GM18867 (cell line): ENCODE data around the gene FAM120B.
"Not testable (repeated sequence)": the region's sequence is repeated elsewhere in the genome, so short reads cannot be mapped to it uniquely, and the experiment has no call there.

ENCODE experiments used
- ATAC-seq: cut with Tn5 transposase; IDR thresholded peaks from one replicate; pipeline ENCODE4 v1.9.1; 2021; ENCODE audit warnings: mild to moderate bottlenecking, moderate library complexity; ENCODE audit not compliant: unreplicated experiment

Gene FAM120B, protein sequence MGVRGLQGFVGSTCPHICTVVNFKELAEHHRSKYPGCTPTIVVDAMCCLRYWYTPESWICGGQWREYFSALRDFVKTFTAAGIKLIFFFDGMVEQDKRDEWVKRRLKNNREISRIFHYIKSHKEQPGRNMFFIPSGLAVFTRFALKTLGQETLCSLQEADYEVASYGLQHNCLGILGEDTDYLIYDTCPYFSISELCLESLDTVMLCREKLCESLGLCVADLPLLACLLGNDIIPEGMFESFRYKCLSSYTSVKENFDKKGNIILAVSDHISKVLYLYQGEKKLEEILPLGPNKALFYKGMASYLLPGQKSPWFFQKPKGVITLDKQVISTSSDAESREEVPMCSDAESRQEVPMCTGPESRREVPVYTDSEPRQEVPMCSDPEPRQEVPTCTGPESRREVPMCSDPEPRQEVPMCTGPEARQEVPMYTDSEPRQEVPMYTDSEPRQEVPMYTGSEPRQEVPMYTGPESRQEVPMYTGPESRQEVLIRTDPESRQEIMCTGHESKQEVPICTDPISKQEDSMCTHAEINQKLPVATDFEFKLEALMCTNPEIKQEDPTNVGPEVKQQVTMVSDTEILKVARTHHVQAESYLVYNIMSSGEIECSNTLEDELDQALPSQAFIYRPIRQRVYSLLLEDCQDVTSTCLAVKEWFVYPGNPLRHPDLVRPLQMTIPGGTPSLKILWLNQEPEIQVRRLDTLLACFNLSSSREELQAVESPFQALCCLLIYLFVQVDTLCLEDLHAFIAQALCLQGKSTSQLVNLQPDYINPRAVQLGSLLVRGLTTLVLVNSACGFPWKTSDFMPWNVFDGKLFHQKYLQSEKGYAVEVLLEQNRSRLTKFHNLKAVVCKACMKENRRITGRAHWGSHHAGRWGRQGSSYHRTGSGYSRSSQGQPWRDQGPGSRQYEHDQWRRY

DNA sequence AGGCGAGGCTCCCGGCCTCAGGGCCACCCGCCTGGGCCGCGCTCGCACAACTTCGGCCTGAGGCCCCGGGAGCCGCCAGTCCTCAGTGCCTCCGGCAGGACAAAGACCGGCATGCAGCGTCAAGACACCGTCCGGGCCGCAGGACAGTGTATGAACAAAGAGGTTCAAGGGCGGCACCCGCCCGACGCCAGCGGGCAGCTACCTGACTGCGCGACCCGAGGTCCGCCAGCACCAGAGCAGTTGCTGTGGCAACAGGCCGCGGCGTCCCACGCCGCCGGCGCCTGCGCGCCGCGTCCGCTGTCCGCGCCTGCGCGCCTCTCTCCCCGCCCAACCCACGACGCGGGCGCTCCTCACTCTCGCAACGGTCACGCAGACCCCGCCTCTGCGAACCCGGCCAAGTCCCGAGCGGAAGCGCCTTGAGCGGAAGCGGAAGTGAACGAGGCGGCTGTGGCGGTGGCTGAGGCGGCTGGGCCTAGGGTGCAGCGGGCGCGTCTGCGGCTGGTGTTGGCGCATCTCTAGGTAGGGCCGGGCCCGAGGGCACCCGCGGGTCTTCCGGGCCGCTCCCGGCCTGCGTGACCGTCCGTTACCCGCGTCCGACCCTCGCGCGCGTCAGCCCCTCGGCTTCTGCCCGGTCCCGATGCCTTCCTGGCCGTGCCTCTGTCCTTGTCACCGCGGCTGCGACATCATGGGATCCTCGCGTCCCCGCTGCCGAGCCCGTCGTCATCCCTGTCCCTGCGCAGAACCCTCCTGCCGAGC, at the start of gene FAM120B:
Gene FAM120B (plus strand): TSS at position 435 of the 756 bp plus-strand sequence. CDS start 10,633 bp downstream, outside the sequence.
- peak; percentile 97 for ATAC-seq

DNA sequence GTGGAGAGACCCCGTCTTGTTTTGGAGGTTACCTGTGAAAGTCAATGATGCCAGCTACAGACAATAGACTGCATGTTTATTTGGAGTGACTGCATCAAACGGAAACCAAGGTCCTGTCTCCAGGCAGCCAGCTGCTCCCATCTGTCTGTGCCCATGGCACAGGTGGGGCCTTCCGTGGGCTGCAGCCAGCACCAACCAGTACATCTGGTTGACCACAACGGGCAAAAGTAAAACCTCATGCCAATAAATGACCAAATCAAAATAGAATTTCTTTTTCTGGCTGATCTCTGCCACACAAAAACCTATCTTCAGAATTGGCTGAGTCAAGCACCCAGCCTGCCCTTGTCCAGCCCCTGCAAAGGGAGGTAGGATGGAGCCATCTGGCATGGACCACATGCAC, 49.2 kb upstream of the FAM120B start:
- ATAC-seq: no peak

DNA sequence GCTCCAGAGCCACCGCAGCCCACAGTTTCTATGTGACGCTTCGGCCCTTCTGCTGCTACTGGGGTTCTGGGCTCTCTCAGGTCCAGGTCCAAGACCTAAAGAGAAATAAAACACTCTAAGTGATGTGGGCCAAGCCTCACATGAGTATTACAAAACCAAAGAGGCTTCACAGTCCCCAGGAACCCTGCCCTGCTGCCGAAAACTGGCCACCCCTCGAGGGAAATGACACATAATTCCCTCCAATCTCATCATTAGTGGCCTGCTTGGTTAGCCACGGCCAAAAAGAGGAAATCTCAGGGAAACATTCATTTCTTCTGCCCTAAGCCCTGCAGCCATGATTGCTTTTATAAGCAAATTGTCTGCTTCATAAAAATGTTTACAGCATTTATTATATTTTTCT, 48.2 kb upstream of the FAM120B start:
- no peak for ATAC-seq

DNA sequence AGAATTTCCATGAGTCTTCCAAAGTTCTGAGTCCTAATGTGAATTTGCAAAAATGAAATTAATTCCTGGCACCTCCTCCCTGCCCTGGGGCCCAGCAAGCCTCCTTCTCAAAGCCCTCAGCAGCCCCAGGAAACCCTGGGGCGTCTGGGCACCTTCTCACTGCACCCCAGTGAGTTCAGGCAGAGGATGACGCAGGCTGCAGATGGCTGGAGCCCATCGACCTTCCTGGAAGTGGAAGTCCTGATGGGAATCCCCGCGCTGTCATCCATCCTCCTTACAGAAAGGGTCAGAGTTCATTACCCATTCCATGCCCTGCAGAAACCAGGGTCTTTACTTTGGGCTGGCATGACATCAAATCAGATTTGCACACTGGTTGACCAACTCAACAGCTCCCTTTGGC, 47.3 kb upstream of the FAM120B start:
- no peak for ATAC-seq

DNA sequence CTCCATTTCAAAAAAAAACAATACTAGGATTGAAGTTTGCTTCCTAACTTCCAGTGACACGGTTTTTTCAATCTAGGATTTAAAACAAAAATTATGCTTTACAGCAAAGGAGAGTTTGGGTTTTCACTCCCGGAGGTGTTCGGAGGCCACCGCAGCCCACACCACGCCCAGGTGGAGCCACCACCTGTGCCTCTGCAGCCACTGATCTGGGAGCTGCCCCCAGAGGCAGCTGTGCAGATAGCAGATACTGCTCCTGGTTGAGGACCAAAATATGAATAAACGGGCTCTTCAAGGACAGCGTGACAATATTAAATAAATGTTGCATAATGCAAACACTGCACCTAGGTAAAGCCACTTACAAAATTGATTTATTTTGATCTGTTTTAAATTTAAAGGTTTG, 45.9 kb upstream of the FAM120B start:
- ATAC-seq: no peak

DNA sequence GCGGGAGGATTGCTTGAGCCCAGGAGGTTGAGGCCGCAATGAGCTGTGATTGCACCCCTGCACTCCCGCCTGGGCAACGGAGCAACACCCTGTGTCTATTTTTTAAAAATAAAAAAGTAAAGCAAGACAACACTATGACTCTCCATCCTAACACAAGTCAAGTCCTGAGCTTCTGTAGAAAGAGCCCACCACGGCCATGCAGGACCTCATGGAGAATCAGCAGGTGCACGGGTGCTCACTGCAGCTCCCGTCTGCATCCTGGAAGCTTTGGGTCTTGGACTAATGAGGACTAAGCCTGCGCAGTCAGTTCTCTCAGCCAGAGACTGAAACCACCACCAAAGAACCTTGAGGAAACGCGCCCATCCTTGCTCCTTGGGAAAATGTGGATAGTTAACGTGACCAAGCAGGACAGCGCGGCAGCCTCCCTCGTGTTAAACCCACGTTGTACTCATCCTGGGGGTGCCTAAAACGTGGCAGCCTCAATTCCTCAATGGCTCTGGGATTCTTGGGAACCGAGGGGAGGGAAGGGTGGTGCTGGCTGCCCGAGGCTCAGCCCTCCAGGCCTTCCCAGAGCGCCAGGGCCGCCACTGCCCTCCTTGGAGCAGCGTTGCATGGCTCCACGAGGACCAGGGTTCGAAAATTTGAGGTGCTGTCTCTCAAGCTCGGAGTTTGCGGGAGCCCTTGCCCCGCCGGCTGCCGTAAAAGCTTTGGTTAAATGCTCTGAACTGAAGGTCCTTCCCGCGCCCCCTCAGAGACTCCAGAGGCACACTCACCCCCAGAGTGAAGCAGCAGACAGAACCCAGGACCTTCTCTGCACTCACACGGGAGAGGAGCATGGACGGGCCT, 44.7 kb upstream of the FAM120B start:
- ATAC-seq: no peak

DNA sequence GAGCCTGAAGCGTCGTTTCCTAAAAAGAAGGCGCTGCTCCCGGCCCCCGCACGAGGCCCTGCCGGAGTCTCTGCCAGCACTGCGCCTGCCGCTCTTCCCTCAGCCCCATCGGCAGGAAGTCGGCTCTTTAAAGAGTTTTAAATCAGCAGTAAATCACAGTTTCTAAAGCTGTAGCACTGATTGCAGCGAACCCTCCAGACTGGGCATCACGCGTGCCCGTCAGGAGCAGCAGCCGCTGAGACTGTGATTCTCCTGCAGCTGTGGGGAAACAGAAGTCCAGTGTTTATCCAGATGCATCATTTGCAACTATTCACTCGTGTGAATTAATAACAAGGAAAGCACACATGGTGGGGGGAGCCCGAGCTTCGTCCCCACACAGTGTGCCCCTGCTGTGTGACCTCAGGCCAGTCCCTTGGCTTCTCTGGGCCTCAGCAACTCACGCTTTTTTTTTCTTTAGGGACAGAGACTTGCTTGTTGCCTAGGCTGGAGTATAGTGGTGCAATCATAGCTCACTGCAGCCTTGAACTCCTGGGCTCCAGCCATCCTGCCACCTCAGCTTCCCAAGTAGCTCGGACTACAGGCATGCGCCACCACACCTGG, 44.0 kb upstream of the FAM120B start:
- no peak for ATAC-seq

DNA sequence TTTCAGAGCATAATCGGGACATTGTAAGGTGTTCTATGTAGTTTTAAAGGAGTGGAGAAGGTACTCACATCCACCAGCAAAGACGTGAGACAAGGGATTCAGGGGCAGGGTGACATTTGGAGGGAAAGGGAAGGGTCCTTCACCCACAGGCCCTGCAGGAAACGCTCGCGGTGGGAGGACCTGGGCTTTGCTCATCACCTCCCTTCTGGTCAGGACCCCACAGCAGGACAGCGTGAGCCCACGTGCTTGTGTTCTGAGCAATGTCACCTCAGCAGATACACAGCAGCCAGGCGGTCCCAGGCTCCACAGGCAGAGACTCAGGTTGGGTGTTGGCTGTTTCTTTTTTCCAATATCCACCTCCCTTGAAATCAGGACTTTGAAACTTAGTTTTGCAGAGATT, 43.1 kb upstream of the FAM120B start:
- no peak for ATAC-seq

DNA sequence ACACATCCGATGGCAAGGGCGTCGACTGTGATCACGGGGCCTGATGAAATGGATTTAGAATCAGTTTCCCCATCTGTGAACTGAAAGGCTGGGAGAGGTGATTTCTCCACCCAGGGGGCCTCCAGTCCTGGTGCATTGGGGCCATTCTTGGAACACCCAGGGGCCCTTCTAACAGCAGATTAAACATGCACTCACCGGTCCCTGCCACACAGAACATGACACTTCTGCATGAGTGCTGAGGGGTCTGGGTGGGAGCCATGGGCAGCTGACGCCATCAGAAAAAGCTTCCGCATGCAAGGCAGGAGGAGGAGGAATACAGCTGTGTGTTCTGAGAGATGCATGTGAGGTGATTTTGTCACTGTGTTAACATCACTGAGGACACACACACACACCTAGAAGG, 42.5 kb upstream of the FAM120B start:
- no peak for ATAC-seq

DNA sequence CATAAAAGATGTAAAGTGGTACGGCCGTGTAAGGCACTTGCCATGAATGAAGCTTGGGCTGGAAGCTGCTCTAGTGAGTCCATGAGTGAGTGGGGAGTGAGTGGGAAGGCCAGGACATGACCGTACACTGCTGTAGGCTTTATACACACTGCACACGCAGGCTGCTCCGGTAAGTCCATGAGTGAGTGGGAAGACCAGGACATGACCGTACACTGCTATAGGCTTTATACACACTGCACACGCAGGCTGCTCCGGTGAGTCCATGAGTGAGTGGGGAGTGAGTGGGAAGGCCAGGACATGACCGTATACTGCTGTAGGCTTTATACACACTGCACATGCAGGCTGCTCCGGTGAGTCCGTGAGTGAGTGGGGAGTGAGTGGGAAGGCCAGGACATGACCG, 41.9 kb upstream of the FAM120B start:
- not testable (repeated sequence) for ATAC-seq

DNA sequence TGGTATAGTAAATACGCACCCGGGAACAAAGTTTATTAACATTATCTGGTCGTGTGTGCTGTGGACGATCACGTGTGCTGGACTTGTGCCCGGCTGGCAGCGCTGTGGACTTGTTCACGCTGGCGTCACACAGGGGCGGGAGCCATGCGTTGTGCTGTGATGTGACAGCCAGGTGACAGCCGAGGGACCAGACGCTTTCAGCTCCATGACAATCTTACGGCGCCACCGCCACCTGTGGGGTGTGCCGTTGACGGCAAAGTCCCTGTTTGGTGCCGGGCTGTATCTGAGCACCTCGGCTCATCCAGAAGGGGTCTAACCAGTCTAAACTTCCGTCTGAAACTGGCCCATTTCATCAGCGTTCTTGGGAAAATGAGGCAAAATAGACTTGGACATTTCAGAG, 40.9 kb upstream of the FAM120B start:
- no peak for ATAC-seq

DNA sequence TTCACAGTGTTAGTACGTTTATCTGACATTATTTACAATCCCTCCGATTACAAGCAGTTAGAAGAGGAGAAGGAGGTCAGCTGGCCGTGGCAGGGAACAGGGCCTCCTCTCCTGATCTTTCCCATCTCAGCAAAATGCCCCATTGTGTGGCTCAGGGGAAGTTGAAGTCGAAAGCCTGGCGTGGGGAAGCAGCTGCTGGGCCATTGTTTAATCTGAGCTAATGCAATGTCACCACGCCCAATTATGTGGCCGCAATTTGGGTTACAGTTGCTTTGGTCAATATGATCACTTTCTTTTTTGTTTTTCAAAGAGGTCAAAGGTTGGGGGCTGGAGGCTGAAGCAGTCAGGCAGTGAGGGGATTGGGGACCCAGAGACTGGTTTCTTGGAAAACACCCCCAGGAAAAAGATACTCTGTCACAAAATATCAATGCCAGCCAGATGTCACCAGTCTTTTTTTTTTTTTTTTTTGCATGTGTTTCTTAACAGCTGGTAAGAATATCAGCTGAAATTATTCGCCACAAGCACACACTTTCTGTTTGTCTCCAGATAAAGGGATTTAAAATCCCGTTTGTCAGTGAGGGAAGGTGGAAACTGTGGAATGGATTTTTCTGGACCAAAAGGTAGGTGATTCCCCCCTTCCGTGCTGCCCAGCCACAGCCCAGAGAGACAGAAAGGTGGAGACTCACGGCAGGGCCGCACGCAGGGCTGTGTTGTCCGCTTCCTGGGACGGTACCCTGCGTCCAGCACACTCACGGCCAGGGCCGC, 40.3 kb upstream of the FAM120B start:
- no peak for ATAC-seq

DNA sequence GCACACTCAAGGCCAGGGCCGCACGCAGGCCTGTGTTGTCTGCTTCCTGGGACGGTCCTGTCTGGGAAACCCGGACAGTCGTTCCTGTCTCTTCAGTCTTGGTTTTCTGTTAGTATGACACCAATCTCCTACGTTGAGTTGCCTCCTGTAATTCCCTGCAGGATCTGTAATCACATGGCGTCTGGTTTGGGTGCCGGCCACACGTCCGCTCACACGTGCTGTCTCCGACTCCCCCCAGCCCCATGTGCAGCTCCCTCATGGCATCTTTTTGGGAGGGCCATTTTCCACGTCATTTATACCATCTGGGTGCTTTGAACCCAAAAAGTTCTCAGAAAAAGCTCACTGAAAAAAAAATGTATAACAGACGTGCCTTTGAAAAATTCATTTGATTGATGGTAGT, 38.9 kb upstream of the FAM120B start:
- ATAC-seq: no peak

DNA sequence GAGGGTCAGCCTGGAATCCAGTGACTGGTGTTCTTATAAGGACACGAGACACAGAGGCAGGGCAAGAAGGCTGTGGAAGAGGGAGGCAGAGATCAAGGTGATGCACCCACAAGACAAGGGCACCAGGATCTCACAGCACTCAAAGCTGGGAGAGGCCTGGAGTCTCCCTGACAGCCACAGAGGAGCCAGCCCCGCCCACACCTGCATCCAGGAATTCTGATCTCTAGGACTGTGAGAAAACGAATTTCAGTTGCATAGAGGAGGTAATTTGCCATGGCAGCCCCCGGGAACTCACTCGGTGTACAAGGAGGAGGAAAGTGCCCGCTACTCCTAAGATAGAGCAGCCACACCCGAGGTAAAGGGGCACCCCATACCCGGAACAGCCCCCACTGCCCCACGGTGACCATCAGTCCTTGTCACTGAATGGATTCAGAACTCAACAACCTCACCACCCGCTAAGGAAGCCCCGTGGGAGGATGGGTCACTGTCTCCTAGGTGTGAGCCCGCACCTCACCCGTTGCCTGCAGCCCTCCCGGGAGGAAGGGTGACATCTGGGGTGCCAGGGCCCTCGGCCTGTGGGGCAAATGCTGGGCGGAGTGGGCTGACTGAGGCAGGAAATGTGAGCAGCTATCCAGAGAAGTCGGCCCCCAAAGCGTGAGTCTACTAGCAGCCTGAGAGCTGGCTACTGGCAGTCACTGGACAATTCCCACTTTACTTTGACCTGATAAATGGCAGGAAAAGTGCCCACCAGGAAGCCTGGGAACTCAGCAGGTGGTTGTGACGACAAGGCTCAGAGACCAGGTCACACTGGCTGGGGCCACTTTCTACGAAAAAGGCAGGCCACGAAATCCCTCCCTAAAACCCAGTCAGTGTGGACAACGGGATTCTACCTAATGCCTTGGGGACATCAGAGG, 38.1 kb upstream of the FAM120B start:
- no peak for ATAC-seq

DNA sequence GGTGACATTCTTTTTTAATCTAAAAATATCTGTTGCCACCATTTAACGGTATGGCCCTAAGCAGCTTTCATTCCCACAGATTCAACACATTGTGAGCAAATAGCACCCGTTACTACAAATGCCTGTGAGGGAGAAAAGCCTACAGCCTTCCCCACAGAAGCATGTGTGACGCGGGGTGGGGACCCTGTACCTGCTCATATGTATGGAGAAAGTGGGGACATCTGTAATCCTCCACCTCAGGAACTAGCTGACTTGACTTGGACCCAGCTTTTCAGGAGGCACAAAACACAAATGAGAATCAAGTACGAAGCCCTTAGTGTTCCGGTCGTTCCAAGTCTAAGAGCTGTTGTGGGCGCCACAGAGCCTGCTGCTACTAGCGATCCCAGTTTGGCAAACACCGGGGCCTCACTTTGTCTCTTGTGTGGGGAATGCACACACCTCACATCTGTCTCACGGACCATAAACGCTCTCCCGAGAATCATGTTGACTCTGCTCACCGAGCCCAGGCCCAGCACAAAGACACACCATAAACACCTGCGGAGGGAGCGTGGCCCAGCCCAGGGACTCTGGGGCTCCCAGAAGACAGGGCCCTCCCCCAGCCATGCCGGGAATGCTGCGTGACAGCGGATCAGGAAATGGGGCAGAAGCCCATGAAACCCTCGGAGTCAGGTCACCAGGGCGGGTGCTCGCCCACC, 37.3 kb upstream of the FAM120B start:
- no peak for ATAC-seq

DNA sequence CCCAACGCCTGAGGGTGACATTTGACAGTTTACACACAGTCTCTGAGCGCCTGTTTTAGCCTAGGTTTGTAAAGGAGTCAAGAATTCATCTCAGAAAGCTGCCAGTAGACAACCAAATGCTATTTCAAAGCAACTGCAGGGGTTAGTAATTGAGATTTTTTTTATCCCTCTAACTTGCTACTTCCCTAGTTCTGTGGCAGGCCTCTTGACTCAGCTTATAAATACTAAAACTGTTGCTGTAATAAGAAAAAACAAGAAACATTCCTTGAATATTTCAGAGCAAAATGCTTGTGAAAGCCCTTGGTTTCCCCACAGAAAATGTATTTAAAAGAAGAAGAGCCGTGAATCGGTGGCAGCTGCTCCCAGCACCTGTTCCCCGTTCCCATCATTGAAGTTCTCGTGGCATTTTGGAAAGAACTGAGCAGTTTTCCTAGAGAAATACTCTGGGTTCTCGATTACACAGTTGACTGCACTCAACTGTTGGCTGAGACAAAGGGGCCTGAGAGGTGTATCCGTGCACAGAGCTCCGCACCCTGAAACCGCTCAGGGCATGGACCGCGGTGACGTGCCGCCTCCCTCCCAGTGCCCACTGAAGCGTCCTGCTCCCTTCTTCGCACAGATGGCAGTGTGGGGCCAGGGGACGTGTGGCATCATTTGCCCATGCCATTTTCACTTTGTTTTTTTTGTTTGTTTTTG, 36.6 kb upstream of the FAM120B start:
- ATAC-seq: no peak

DNA sequence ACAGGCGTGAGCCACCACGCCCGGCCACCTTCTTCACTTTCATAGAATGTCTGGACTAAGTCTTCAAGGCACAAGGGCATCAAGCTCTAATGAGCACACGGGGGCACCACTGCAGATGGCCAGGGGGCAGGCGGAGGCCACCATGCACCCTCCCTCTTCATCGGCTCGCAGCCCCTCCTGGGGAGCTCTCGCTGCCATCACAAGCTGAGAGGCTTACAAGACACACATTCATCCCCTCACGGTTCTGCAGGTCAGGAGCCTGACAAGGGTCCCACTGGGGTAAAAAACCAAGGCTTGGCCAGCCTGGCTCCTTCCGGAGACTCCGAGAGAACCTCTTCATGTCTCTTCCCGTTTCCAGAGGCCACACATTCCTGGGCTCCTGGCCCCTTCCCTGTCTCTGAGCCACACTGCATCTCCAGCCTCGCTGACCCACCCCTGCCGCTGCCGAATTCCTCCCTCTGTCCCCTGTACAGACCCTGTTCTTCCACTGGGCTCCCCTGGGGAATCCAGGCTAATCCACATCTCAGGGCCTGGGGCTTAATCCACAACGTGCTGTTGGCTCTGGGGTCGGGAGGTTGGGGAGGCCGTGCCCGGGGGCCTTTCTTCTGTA, 35.5 kb upstream of the FAM120B start:
- ATAC-seq: no peak
